Type B pancreatic cell (in vitro differentiated cells): Measurements from ENCODE around the gene IQSEC1. TPM values are rescaled to one million over a fixed set of nuclear protein-coding genes. Genes with fewer than 3 reads are reported as not detected.
A peak's percentile ranks its signal among the peaks of the same experiment; 100 is the strongest.

Source experiments
- DNase-seq: peaks from one replicate; pipeline ENCODE4 v3.0.0; 2021; ENCODE audit warnings: mixed read lengths; ENCODE audit not compliant: unreplicated experiment; ENCODE audit errors: extremely low spot score
- H3K27ac Mint-ChIP-seq: 2 replicates; pipeline ENCODE4 v1.8.0; 2021; ENCODE audit warnings: mild to moderate bottlenecking, mixed read lengths
- H3K27me3 Mint-ChIP-seq: 2 replicates; pipeline ENCODE4 v1.8.0; 2021; ENCODE audit warnings: mixed read lengths
- H3K36me3 Mint-ChIP-seq: 2 replicates; pipeline ENCODE4 v1.8.0; 2021; ENCODE audit warnings: mixed read lengths
- H3K4me1 Mint-ChIP-seq: one replicate; pipeline ENCODE4 v1.8.0; 2021; ENCODE audit warnings: mixed read lengths; ENCODE audit not compliant: unreplicated experiment
- H3K4me3 Mint-ChIP-seq: 2 replicates; pipeline ENCODE4 v1.8.0; 2021; ENCODE audit warnings: mild to moderate bottlenecking, mixed read lengths
- H3K9me3 Mint-ChIP-seq: 2 replicates; pipeline ENCODE4 v1.8.0; 2021; ENCODE audit warnings: mixed read lengths
- total RNA-seq: library from RNA; stranded (reverse); gene quantifications from 2 replicates; pipeline ENCODE4 v1.2.1, GENCODE V29; 2021; ENCODE audit warnings: low replicate concordance
- TF ChIP-seq, protein P1 (sequence below): fragments of 200-600 bp; sonication (generic); conservative IDR thresholded peaks from 2 replicates; pipeline ENCODE4 v1.5.0; 2021; ENCODE audit warnings: antibody characterized with exemption, mild to moderate bottlenecking

IQSEC1 gene
- total RNA-seq, 1 donor from 2014 or later = 33.1 TPM

DNA sequence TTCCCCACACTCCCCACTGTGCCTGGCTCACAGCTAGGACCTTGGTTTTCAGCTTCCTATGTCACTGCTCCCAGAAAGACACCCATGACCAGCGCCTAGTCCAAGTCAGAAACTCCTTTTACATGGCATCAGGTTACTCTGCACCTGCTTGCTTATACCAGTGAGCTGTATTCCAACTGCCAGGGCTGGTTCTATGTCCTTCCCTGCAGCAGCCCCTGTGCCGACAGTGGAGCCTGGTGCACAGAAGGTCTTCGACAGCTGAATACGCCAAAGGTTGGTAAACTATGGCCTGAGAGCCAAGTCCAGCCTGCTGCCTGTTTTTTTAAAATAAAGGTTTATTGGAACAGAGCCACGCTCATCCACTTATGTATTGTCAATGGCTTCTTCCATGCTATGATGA, 102.5 kb downstream of the IQSEC1 start:
- no peaks in the 10 kb centered on the region for H3K36me3 Mint-ChIP-seq
- peaks cover 2% of the 10 kb centered on the region for H3K27me3 Mint-ChIP-seq
- TF ChIP-seq, protein P1, sequence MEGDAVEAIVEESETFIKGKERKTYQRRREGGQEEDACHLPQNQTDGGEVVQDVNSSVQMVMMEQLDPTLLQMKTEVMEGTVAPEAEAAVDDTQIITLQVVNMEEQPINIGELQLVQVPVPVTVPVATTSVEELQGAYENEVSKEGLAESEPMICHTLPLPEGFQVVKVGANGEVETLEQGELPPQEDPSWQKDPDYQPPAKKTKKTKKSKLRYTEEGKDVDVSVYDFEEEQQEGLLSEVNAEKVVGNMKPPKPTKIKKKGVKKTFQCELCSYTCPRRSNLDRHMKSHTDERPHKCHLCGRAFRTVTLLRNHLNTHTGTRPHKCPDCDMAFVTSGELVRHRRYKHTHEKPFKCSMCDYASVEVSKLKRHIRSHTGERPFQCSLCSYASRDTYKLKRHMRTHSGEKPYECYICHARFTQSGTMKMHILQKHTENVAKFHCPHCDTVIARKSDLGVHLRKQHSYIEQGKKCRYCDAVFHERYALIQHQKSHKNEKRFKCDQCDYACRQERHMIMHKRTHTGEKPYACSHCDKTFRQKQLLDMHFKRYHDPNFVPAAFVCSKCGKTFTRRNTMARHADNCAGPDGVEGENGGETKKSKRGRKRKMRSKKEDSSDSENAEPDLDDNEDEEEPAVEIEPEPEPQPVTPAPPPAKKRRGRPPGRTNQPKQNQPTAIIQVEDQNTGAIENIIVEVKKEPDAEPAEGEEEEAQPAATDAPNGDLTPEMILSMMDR = no peak
- no peaks in the 10 kb centered on the region for H3K9me3 Mint-ChIP-seq
- no peak for DNase-seq
- H3K4me3 Mint-ChIP-seq = peak overlapping the region; percentile 63
- H3K27ac Mint-ChIP-seq = no peak overlapping the region
- H3K4me1 Mint-ChIP-seq = peaks cover 35% of the 10 kb centered on the region

DNA sequence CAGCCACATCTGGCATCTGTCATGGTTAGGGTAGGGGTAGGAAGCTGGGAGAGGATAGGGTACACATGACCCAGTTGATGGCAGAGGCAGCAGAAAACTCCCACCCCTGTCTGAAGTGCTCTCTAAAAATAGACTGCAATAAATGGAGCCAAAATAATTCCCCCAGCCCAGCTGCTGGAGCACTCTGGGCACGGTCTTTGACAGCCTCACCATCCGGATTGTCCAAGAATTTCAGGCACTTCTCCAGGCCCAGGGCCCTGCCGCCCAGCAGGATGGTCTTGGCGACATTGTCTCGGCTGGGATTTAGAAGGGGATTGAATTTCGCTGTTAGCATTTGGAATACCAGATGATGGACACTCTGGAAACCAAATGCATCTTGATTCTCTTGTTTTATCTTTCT, 103.7 kb downstream of the IQSEC1 start:
- H3K27ac Mint-ChIP-seq = no peak overlapping the region
- peak overlapping the region; percentile 26 for H3K4me3 Mint-ChIP-seq
- H3K27me3 Mint-ChIP-seq = peaks cover 2% of the 10 kb centered on the region
- H3K4me1 Mint-ChIP-seq = peaks cover 42% of the 10 kb centered on the region
- H3K36me3 Mint-ChIP-seq = no peaks in the 10 kb centered on the region
- H3K9me3 Mint-ChIP-seq = no peaks in the 10 kb centered on the region
- no peak for DNase-seq
- TF ChIP-seq, protein P1 = no peak

DNA sequence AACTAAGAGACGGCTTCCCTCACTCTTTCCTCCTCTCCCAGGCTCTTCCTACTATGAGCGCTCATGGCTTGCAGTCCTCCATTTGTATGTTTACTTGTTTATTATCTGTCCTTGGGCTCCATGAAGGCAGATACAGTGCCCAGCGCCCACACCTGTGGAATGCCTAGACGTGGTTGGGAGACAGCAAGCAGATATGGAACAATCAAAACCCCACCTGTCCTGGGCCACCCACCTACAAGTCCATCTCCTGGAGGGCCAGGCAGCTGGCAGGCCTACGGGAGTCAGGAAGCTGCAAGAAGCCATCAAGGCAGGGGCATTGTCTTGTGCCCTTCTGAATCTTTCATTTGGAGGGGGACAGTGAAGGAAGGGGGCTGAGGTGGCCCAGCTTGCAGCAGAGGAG, 104.7 kb downstream of the IQSEC1 start:
- peak overlapping the region; percentile 86 for H3K4me3 Mint-ChIP-seq
- H3K4me1 Mint-ChIP-seq = peaks cover 50% of the 10 kb centered on the region
- H3K27me3 Mint-ChIP-seq = peaks cover 2% of the 10 kb centered on the region
- no peak for DNase-seq
- H3K27ac Mint-ChIP-seq = no peak overlapping the region
- TF ChIP-seq, protein P1 = no peak
- no peaks in the 10 kb centered on the region for H3K9me3 Mint-ChIP-seq
- H3K36me3 Mint-ChIP-seq = no peaks in the 10 kb centered on the region

DNA sequence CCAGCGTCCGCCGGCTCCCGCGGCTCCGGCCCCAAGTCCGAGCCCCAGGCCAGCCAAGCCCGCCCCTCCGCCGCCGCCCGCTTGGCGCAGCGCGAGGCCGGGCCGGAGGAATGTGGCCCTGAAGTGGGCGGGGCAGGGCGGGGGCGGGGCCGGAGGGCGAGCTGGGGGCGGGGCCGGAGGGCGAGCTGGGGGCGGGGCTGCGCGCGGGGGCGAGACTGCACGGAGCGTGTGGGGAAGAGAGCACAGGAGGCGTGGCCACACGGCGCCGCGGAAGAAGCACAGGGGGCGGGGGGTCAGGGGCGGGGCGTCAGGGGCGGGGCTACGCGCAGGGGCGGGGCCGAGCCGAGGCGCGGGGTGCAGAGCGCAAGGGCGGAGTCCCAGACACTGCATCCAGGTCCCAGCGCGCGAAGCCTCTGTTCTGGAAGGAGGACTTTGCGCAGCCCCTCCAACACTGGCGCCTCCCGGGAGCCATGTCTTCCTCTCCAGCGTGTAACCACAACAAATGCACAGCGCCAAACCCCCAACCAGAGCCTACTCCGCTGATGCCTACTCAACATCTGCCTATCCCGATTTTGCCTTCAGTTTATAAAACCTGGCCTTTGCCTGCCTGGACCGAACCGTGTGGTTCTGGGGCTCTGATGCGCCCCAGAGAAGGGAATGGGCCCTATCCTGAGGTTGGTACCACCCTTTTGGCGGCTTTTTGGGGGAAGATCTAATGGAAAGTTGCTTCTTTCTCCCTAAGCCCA, 105.5 kb downstream of the IQSEC1 start:
- DNase-seq = peak; percentile 92
- H3K27me3 Mint-ChIP-seq = peaks cover 2% of the 10 kb centered on the region
- peak overlapping the region; percentile 86 for H3K4me3 Mint-ChIP-seq
- H3K9me3 Mint-ChIP-seq = no peaks in the 10 kb centered on the region
- TF ChIP-seq, protein P1 = no peak
- peak overlapping the region; percentile 74 for H3K27ac Mint-ChIP-seq
- peaks cover 50% of the 10 kb centered on the region for H3K4me1 Mint-ChIP-seq
- no peaks in the 10 kb centered on the region for H3K36me3 Mint-ChIP-seq

DNA sequence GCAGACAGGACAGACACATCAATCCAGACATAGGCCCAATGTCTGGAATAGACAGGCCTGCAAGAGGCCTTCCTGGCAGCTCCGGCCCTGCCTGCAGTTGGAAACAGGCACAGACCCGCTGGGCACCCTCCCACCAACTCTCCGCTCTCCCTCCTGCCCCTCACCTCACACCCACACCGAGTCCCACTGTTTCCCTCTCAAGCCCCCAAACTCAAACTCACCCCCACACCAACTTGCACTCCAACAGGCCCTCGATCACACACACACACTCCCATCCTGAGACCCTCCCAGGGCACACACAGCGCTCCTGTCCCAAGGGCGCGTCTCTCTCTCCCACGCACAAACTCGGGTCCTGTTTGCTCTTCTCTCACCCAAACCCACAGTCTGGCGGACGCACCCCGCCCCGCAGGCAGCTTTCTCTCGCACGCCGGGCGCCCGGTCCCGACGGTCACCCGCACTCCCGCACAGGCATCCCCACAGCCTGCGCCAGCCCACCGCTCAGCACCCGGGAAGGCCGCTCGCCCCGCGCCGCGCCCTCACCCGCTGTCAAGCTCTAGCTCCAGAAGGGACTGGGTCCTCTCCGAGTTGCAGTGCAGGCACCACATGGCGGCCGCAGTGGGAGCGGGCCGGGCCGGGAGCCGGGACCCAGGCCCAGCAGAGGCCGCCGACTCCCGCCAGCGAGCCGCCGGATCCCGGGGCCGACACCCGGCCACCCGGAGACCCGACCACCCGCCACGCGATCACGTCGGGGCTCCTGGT, 106.2 kb downstream of the IQSEC1 start:
- H3K4me1 Mint-ChIP-seq = peaks cover 54% of the 10 kb centered on the region
- DNase-seq = no peak
- no peaks in the 10 kb centered on the region for H3K36me3 Mint-ChIP-seq
- H3K27me3 Mint-ChIP-seq = peaks cover 2% of the 10 kb centered on the region
- peak overlapping the region; percentile 96 for H3K4me3 Mint-ChIP-seq
- H3K27ac Mint-ChIP-seq = peak overlapping the region; percentile 90
- H3K9me3 Mint-ChIP-seq = no peaks in the 10 kb centered on the region
- TF ChIP-seq, protein P1 = no peak
